ENCODE measurements around the gene BCDIN3D. TPM values are rescaled to one million over a fixed set of nuclear protein-coding genes. Genes with fewer than 3 reads are reported as not detected.

The BCDIN3D gene
- total RNA-seq, 4 donors from 2014 or later = 3.7 to 5.9 (median 4.5) TPM

DNA sequence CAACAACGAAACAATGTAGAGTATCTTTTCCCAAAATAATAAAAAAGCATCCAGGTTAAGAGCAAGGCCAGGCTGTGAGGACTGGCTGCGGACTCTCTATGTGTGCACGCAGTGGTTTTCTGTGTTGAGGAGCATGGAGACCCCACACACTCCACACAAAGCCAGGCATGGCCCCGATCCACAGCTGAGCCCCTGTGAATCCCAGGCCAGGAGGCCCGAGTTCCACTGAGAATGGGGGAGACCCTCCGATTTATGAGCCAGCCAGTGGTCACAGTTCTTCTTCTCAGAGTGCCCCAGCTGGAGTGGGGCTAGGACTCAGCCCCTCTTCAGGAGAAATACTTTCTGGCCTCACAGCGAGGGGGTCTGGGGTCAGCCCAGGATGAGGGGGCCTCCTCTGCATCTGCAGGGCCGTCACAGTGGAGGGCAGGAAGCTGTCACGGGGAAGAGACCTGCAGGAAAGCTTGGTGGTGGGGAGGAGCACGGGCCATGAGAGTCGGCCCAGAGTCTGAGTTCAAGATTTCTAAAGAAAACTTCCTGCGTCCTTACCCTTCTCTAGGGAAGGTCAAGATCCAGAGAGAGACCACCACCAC, 34.8 kb downstream of the BCDIN3D start:
- Histone ChIP-seq H3K27me3 (no peaks in the 10 kb centered on the region), H3K4me1 (peaks cover 24% of the 10 kb centered on the region), H3K36me3 (peaks cover 22% of the 10 kb centered on the region), H3K27ac (no peak overlapping the region), H3K4me3 (no peak overlapping the region), H3K9me3 (no peaks in the 10 kb centered on the region)
- 96% methylated on average over 6 of the region's 12 CpGs for WGBS
- peak in 1 of 2 donors; percentile 40 for DNase-seq (ENCODE audit: low spot score in 2 of 2)
- TF ChIP-seq POLR2AphosphoS5 (IDR thresholded peaks at IDR 0.05) = no peak
- TF ChIP-seq, protein P1, sequence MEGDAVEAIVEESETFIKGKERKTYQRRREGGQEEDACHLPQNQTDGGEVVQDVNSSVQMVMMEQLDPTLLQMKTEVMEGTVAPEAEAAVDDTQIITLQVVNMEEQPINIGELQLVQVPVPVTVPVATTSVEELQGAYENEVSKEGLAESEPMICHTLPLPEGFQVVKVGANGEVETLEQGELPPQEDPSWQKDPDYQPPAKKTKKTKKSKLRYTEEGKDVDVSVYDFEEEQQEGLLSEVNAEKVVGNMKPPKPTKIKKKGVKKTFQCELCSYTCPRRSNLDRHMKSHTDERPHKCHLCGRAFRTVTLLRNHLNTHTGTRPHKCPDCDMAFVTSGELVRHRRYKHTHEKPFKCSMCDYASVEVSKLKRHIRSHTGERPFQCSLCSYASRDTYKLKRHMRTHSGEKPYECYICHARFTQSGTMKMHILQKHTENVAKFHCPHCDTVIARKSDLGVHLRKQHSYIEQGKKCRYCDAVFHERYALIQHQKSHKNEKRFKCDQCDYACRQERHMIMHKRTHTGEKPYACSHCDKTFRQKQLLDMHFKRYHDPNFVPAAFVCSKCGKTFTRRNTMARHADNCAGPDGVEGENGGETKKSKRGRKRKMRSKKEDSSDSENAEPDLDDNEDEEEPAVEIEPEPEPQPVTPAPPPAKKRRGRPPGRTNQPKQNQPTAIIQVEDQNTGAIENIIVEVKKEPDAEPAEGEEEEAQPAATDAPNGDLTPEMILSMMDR (IDR thresholded peaks at IDR 0.05) = no peak
- no peak for TF ChIP-seq POLR2A (IDR thresholded peaks at IDR 0.05)
- no peak for TF ChIP-seq EP300 (IDR thresholded peaks at IDR 0.05)

DNA sequence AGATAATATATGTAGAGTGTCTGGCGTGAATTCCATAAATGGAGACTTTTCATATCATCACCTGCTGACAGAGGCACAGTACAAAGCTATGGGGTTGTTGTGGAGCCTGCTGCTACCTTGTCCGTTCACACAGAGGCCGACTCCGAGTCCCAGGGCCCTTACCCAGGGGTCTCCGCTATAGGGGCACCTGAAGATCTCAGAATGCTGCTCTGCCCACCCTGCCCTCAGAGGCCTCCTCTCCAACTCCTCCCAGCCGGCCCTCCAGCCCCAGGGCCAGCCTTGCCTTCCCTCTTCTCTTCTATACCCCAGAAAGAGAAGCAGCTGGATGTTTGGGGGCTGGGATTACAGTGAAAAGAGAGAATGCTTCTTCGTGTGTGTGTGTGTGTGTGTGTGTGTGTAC, 36.0 kb downstream of the BCDIN3D start:
- H3K27me3 ChIP-seq = no peaks in the 10 kb centered on the region
- no peak overlapping the region for H3K4me3 ChIP-seq
- peaks cover 24% of the 10 kb centered on the region for H3K4me1 ChIP-seq
- TF ChIP-seq, protein P1 (IDR thresholded peaks at IDR 0.05) = no peak
- TF ChIP-seq EP300 (IDR thresholded peaks at IDR 0.05) = no peak
- TF ChIP-seq POLR2A (IDR thresholded peaks at IDR 0.05) = no peak
- TF ChIP-seq POLR2AphosphoS5 (IDR thresholded peaks at IDR 0.05) = no peak
- DNase-seq (ENCODE audit: low spot score in 2 of 2) = peak in 1 of 2 donors; percentile 18
- peaks cover 31% of the 10 kb centered on the region for H3K36me3 ChIP-seq
- WGBS = 86% methylated on average over 7 of the region's 7 CpGs
- H3K27ac ChIP-seq = no peak overlapping the region
- no peaks in the 10 kb centered on the region for H3K9me3 ChIP-seq

DNA sequence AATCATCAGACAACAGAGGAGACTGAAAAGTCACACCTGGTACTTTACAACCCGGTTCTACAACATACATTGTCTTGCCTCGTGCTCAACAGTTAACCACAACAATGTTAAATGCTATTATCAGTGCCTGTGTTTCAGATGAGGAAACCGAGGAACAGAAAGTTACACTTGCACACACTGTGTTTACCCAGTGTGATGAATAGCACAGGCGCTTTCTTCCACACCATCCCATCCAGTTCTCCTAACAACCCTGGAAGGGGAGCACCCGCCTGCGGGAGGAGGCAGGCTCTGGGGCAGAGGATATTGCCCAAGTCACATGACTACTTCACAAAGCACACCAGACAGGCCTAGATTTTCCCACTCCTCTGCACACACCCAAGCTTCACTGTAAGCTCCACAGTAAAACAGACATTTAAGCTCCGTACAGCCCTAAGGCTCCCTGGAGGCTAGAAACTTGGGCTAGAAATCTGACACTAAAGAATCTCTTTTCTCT, 36.5 kb downstream of the BCDIN3D start:
- H3K4me1 ChIP-seq = peaks cover 27% of the 10 kb centered on the region
- H3K27me3 ChIP-seq = no peaks in the 10 kb centered on the region
- TF ChIP-seq, protein P1 (IDR thresholded peaks at IDR 0.05) = no peak
- TF ChIP-seq POLR2A (IDR thresholded peaks at IDR 0.05) = no peak
- no peak for TF ChIP-seq POLR2AphosphoS5 (IDR thresholded peaks at IDR 0.05)
- no peak for TF ChIP-seq EP300 (IDR thresholded peaks at IDR 0.05)
- no peak overlapping the region for H3K27ac ChIP-seq
- H3K36me3 ChIP-seq = peaks cover 36% of the 10 kb centered on the region
- DNase-seq (ENCODE audit: low spot score in 2 of 2) = peak in 1 of 2 donors; percentile 20
- H3K9me3 ChIP-seq = no peaks in the 10 kb centered on the region
- H3K4me3 ChIP-seq = no peak overlapping the region
- 79% methylated on average over 7 of the region's 7 CpGs for WGBS

DNA sequence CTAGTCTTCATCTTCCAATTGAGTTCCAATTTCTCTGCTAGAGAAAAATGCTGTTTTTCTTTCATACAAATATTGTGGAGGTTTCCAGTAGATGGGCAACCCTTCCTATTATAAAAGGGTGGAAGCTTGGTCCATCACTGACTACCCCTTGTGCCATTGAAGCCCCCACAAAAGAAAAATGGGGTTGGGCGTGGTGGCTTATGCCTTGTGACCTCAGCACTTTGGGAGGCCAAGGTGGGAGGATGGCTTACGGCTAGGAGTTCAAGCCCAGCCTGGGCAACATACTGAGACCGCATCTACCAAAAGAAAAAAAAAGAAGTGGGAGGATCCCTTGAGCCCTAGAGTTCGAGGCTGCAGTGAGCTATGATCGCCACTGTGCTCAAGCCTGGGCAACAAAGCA, 37.5 kb downstream of the BCDIN3D start:
- Histone ChIP-seq H3K4me3 (no peak overlapping the region), H3K9me3 (no peaks in the 10 kb centered on the region), H3K27ac (no peak overlapping the region), H3K36me3 (peaks cover 44% of the 10 kb centered on the region), H3K27me3 (no peaks in the 10 kb centered on the region), H3K4me1 (peaks cover 29% of the 10 kb centered on the region)
- TF ChIP-seq, protein P1 (IDR thresholded peaks at IDR 0.05) = no peak
- TF ChIP-seq POLR2AphosphoS5 (IDR thresholded peaks at IDR 0.05) = no peak
- WGBS = 91% methylated on average over 5 of the region's 5 CpGs
- peak in 1 of 2 donors; percentile 10 for DNase-seq (ENCODE audit: low spot score in 2 of 2)

DNA sequence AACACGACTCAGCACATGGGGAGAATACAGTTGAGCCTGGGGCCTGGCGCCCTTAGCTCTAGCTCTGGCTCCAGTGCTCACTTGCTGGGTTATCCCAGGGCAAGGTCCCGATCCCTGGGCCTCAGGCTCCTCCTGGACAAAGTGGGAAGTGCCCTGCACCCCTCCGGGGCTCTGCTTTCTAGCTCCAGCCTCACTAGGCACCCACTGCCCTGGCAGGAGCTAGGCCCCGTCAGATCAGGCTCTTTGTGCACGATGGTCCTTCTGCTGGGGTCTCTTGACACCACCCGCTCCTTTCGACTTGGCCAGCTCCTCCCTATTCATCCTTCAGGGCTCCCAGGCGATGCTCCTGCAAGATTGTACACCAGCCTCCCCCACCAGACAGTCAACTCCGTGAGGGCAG, 38.1 kb downstream of the BCDIN3D start:
- no peak overlapping the region for H3K4me3 ChIP-seq
- H3K27ac ChIP-seq = no peak overlapping the region
- DNase-seq (ENCODE audit: low spot score in 2 of 2) = no peak
- H3K9me3 ChIP-seq = no peaks in the 10 kb centered on the region
- peaks cover 24% of the 10 kb centered on the region for H3K4me1 ChIP-seq
- WGBS = 84% methylated on average over 10 of the region's 10 CpGs
- TF ChIP-seq POLR2AphosphoS5 (IDR thresholded peaks at IDR 0.05) (no peak), EP300 (IDR thresholded peaks at IDR 0.05) (no peak), POLR2A (IDR thresholded peaks at IDR 0.05) (no peak)
- TF ChIP-seq, protein P1 (IDR thresholded peaks at IDR 0.05) = no peak
- H3K36me3 ChIP-seq = peaks cover 48% of the 10 kb centered on the region
- H3K27me3 ChIP-seq = no peaks in the 10 kb centered on the region

Measured in suprapubic skin (tissue), 4 donors.